GM12892 (cell line): Measurements from ENCODE around the gene PLXNB1.

Experiments
- POLR2A ChIP-seq: IDR thresholded peaks from 2 replicates; pipeline ENCODE4 v1.6.1; 2011; ENCODE audit warnings: low read depth, low read length, control low read depth
- POLR2AphosphoS5 ChIP-seq: IDR thresholded peaks from 2 replicates; pipeline ENCODE4 v1.6.1; 2011; ENCODE audit warnings: low read depth, low read length, control low read depth
- TAF1 ChIP-seq: IDR thresholded peaks from 2 replicates; pipeline ENCODE4 v1.6.1; 2011; ENCODE audit warnings: low read depth, mild to moderate bottlenecking, control low read depth, low read length, borderline replicate concordance

DNA sequence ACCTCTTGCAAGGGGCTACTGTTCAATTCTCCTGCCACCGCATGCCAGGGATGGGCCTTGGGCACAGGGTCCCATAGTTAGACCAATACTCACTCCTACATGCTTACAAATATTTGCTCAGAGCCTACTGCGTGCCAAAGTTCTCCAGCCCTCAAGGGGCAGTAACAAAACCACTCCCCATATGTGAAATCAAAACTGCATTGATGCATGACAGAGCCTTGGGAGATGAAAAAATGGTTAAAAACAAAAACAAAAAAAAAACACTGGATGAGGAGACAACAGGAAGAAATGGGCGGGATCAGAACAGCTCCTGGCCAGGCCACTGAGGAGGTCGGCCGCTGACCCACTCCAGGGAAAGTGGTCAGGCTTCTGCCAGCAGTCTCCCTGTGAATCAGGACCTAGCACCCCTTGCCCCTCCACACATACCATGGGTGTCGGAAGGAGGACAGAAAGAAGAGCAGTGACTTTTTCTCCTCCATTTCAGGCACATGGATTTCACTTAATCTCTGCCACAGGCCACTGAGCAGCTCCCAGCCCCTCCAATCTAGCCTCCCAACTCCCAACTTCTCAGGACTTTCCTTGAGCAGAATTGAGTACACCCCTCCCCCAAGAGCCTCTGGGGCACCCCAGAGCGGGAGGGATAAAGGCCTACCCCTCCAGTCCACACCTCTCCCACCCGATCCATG, 2.8 kb downstream of the PLXNB1 start:
- TF ChIP-seq POLR2AphosphoS5 (no peak), POLR2A (no peak), TAF1 (no peak)
